Thoracic aorta (tissue), 2 donors: ENCODE data around the gene COPS8. TPM values are rescaled to one million over a fixed set of nuclear protein-coding genes. Genes with fewer than 3 reads are reported as not detected.

Experiments used
- ATAC-seq: fragments of 150-250 bp; one replicate; pipeline ENCODE4 v1.8.0; 2017; ENCODE audit warnings: low read depth; ENCODE audit not compliant: insufficient number of reproducible peaks, low FRiP score
- DNase-seq: peaks from one replicate; pipeline ENCODE4 v3.0.0-alpha.2; 2020; ENCODE audit warnings: low spot score
- H3K27ac ChIP-seq, 2 donors: fragments of 200-600 bp; sonication (generic); 1 replicate in 1 of 2; 2 replicates in 1 of 2; pipeline ENCODE4 v1.5.1; 2016; ENCODE audit warnings: mild to moderate bottlenecking in 2 of 2, moderate library complexity in 2 of 2
- H3K27me3 ChIP-seq: fragments of 200-600 bp; sonication (generic); replicated peaks from 2 replicates; pipeline ENCODE4 v1.6.0; 2016; ENCODE audit warnings: mild to moderate bottlenecking; ENCODE audit not compliant: insufficient read depth
- H3K36me3 ChIP-seq: fragments of 200-600 bp; sonication (generic); one replicate; pipeline ENCODE4 v1.5.1; 2016
- H3K4me1 ChIP-seq, 2 donors: fragments of 200-600 bp; sonication (generic); 1 replicate in 1 of 2; 2 replicates in 1 of 2; pipeline versions ENCODE4 v1.5.1 to v1.6.0; 2016; ENCODE audit warnings: low read depth in 2 of 2, mild to moderate bottlenecking in 1 of 2; ENCODE audit not compliant: control insufficient read depth in 1 of 2
- H3K4me3 ChIP-seq: fragments of 200-600 bp; sonication (generic); 2 replicates; pipeline ENCODE4 v1.5.1; 2016; ENCODE audit warnings: mild to moderate bottlenecking
- H3K9me3 ChIP-seq: fragments of 200-600 bp; sonication (generic); 2 replicates; pipeline ENCODE4 v1.5.1; 2016
- CTCF ChIP-seq: fragments of 200-600 bp; sonication (generic); IDR thresholded peaks from one replicate; pipeline ENCODE4 v1.5.1; 2019; ENCODE audit warnings: antibody characterized with exemption
- total RNA-seq, 2 donors: library from RNA; depleted of rRNA; stranded (reverse); fragments of >200 nt; gene quantifications; one replicate each; pipeline versions ENCODE4 v1.1.0 to v1.2.3, GENCODE V29; 2016

COPS8 gene
- total RNA-seq, 2 donors from 2014 or later: 62.8 to 83.7 TPM

GRCh38 chr2:237141571-237142051 lies 55.9 kb downstream of the COPS8 start:
- no peak for ATAC-seq

DNA sequence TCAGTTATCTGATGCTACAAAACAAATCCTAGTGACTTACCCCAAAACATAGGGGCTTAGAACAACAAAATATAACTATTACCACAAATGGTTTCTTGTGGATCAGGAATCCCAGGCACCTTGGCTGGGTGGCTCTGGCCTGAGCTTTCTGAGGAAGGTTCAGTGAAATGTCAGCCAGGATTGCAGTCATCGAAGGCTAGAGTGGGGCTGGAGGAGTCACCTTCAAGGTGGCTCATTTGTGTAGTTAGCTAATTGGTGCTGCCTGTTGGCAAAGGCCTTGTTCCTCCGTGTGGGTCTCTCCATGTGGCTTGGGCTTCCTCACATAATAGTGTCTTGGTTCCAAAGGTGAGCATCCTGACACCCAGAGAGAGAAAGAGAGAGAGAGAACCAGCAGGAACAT lies 57.4 kb downstream of the COPS8 start:
- H3K36me3 ChIP-seq: no peaks in the 10 kb centered on the region
- no peak for DNase-seq
- no peak overlapping the region for H3K4me3 ChIP-seq
- H3K9me3 ChIP-seq: peaks cover 12% of the 10 kb centered on the region
- no peaks in the 10 kb centered on the region for H3K4me1 ChIP-seq
- TF ChIP-seq CTCF: no peak
- no peak overlapping the region for H3K27ac ChIP-seq
- ATAC-seq: no peak
- H3K27me3 ChIP-seq: no peaks in the 10 kb centered on the region

More at GRCh38 chr2:237141571-237142051, 55.9 kb downstream of the COPS8 start:
- H3K27me3 ChIP-seq: no peaks in the 10 kb centered on the region
- H3K36me3 ChIP-seq: no peaks in the 10 kb centered on the region
- H3K9me3 ChIP-seq: peaks cover 4% of the 10 kb centered on the region
- H3K4me1 ChIP-seq: no peaks in the 10 kb centered on the region
- TF ChIP-seq CTCF: no peak
- DNase-seq: no peak
- no peak overlapping the region for H3K27ac ChIP-seq
- no peak overlapping the region for H3K4me3 ChIP-seq

DNA sequence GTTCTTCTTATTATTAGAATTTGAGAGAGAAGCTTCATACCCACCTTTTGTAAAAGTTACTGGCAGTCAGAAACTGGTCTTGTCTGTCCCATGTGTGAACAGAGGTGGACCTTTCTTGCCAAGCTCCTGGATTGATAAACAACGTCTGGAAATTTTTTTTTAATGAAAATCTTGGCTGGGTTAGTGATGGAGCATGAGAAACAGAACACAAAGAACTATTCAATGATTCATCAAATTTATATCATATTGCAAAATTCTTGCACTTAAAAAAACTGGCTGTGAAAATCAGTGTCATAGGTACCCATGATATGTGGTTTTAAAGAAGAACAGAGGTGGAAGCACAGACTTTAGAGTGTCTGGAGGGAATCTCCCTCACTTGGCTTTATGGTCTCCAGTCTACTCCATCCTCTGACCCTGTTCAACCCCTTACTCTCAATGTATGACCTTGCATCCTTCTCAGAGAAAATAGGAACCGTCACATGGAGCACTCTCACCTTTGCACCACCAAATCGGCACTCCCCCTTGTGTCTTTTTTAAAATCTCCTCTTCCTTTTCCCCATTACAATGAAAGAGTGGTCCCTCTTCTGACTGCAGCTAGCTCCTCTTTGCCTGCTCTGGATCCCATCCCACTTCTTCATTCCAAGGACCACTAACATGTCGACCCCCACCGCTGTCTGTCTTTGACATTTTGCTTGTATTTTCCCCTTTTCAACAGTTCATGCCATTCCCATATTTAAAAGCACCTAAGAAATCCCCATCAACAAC lies 58.2 kb downstream of the COPS8 start:
- no peak overlapping the region for H3K4me3 ChIP-seq
- no peaks in the 10 kb centered on the region for H3K27me3 ChIP-seq
- H3K27ac ChIP-seq: no peak overlapping the region
- no peaks in the 10 kb centered on the region for H3K36me3 ChIP-seq
- DNase-seq (no peak), ATAC-seq (no peak)
- H3K4me1 ChIP-seq: no peaks in the 10 kb centered on the region
- peaks cover 12% of the 10 kb centered on the region for H3K9me3 ChIP-seq
- TF ChIP-seq CTCF: no peak

DNA sequence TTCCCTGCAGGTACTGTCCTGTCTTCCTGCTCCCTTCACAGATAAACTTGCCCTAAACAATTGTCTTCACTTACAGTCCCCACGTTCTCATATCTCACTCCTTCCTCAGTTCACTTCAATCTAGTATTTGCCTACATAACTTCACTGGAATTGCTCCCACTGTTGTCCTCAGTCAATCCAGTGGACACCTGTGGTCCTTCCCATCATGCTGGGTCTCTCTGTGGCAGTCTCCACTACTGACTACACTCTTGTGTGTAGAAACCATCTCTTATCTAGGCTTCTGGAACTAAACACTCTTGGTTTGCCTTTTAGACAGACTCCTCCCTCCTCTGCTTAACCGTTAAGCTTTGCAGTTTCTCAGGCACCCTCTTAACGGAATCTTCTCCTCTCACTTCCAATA lies 58.8 kb downstream of the COPS8 start:
- Histone ChIP-seq H3K4me1 (no peaks in the 10 kb centered on the region), H3K9me3 (peaks cover 12% of the 10 kb centered on the region), H3K27ac (no peak overlapping the region), H3K27me3 (no peaks in the 10 kb centered on the region), H3K36me3 (no peaks in the 10 kb centered on the region), H3K4me3 (no peak overlapping the region)
- DNase-seq (no peak), ATAC-seq (no peak)
- no peak for TF ChIP-seq CTCF

DNA sequence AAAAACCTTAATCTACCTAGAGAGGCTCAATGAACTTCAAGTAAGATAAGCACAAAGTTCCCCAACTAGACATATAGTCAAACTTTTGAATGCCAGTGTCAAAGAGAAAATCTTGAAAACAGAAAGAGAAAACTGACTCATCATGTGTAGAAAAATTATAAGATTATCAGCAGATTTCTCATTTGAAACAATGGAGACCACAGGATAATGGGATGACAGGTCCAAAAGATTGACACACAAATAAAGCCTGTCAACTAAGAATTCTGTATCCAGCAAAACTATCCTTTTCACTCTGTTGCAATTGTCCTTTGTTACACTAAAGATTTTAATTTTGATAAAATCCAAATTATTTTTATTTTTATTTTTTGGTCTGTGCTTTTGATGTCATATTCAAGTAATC lies 61.6 kb downstream of the COPS8 start:
- Histone ChIP-seq H3K9me3 (peaks cover 12% of the 10 kb centered on the region), H3K27me3 (no peaks in the 10 kb centered on the region), H3K27ac (no peak overlapping the region), H3K4me1 (no peaks in the 10 kb centered on the region), H3K4me3 (no peak overlapping the region), H3K36me3 (no peaks in the 10 kb centered on the region)
- DNase-seq (no peak), ATAC-seq (no peak)
- TF ChIP-seq CTCF: no peak
